Motor neuron (in vitro differentiated cells): ENCODE data around the gene SLC26A6. TPM values are rescaled to one million over a fixed set of nuclear protein-coding genes. Genes with fewer than 3 reads are reported as not detected.

Source experiments
- ATAC-seq, 8 experiments: fragments of 200-7000 bp; cut with Tn5 transposase; replicated peaks in 6 of 8; 2 replicates each; pipeline ENCODE4 v1.8.0; 2021; ENCODE audit warnings: mild to moderate bottlenecking in 8 of 8, moderate library complexity in 8 of 8
- H3K27ac ChIP-seq, 2 donors: fragments of 250-450 bp; sonication (Bioruptor Pico); 2 replicates each; pipeline ENCODE4 v1.9.0; 2021; ENCODE audit warnings: antibody characterized with exemption in 2 of 2, mild to moderate bottlenecking in 2 of 2, moderate library complexity in 1 of 2
- H3K4me1 ChIP-seq, 2 donors: fragments of 250-450 bp; sonication (Bioruptor Pico); replicated peaks in 1 of 2; 2 replicates each; pipeline ENCODE4 v1.6.1; 2021; ENCODE audit warnings: antibody characterized with exemption in 2 of 2, mild to moderate bottlenecking in 2 of 2, moderate library complexity in 1 of 2
- H3K4me3 ChIP-seq, 5 donors: fragments of 250-450 bp; sonication (Bioruptor Pico); 2 replicates each; pipeline ENCODE4 v1.9.0; 2021; ENCODE audit warnings: antibody characterized with exemption in 5 of 5, mild to moderate bottlenecking in 5 of 5, moderate library complexity in 4 of 5
- WGBS, 10 experiments: fragments of 450-650 bp; shearing (Covaris generic); methylation state at CpG; one replicate each; pipeline ENCODE4 v1.0.0; 2022; 5-methylcytosine and 5-hydroxymethylcytosine counted together
- in situ Hi-C, 9 experiments: fragments of 400-800 bp; cut with MboI; loops; one replicate each; pipeline ENCODE4 v1.15.0; 2021; ENCODE audit warnings: low sequenced_read_pairs in 9 of 9, low pct_unique_long_range_greater_than_20kb in 2 of 9; ENCODE audit not compliant: unreplicated experiment in 9 of 9
- total RNA-seq, 8 experiments: library from RNA; unstranded; fragments of 300-600 nt; gene quantifications; 2 replicates each; pipeline versions ENCODE4 v1.2.3 to v1.2.4, GENCODE V29; 2022

SLC26A6 gene
- total RNA-seq, 8 experiments from 2014 or later, result 7.1 to 27.0 (median 10.1) TPM

DNA sequence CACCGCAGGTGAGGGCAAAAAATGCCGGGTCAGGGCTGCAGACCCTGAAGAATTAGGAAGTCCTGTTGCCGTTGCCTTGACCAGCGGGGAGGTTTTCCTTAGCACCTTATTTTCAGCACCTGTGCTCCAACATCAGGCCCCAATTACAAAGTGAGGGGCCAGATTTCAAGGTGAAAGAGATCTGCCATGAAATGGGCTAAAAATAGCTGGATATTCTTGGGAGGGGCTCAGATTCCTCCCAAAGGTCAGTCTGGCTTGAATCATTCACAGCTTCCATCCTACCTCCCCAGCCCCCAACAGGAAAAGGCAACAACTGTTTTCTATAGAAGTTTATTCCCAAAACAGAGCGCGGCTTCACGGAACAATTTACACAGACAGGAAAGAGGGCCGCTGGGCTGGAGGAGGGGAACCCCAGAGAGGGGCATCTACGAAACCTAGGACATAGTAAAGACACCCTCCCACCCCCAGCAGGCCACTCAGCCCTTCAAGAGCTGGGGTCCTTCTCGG lies 941 bp upstream of the SLC26A6 start:
- Histone ChIP-seq H3K27ac (peak overlapping the region in 1 of 2 donors; percentile 43), H3K4me1 (peaks cover 10 to 15% of the 10 kb centered on the region in 2 donors), H3K4me3 (peak overlapping the region in 4 of 5 donors; percentile 55 to 89 (median 70))
- ATAC-seq, result no peak
- 0 to 63% (median 38%) methylated on average over 2 to 8 of the region's 10 CpGs; no CpG with 5 or more reads in 2 of the 10 experiments for WGBS, 10 experiments
- in situ Hi-C loops, result no loop called here

GRCh38 chr3:48634661-48635221 lies 520 bp downstream of the SLC26A6 start:
- 0 to 50% (median 13%) methylated on average over 2 to 4 of the region's 30 CpGs; no CpG with 5 or more reads in 7 of the 10 experiments for WGBS, 10 experiments
- Histone ChIP-seq H3K27ac (peak overlapping the region; percentile 22 to 65), H3K4me3 (peak overlapping the region; percentile 46 to 89 (median 56)), H3K4me1 (peaks cover 10 to 15% of the 10 kb centered on the region in 2 donors)
- peak; percentile 42 to 56 (median 52) for ATAC-seq
- in situ Hi-C loops, result no loop called here

- Histone ChIP-seq H3K4me1 (peaks cover 10 to 15% of the 10 kb centered on the region in 2 donors), H3K27ac (no peak overlapping the region), H3K4me3 (no peak overlapping the region)
- no peak for ATAC-seq
- no CpG with 5 or more reads among the region's 2 CpGs for WGBS, 10 experiments
- in situ Hi-C loops, result no loop called here
Observed at GRCh38 chr3:48633743-48634142, 1.5 kb downstream of the SLC26A6 start.

- no peak for ATAC-seq
- in situ Hi-C loops, result no loop called here
- Histone ChIP-seq H3K4me3 (no peak overlapping the region), H3K27ac (no peak overlapping the region), H3K4me1 (peaks cover 10 to 15% of the 10 kb centered on the region in 2 donors)
- 96 to 100% methylated on average over 4 to 5 of the region's 15 CpGs; no CpG with 5 or more reads in 8 of the 10 experiments for WGBS, 10 experiments
Observed at GRCh38 chr3:48633256-48633655, 2.0 kb downstream of the SLC26A6 start.

GRCh38 chr3:48631516-48632448 lies 3.5 kb downstream of the SLC26A6 start:
- Histone ChIP-seq H3K27ac (no peak overlapping the region), H3K4me3 (no peak overlapping the region), H3K4me1 (peaks cover 10 to 15% of the 10 kb centered on the region in 2 donors)
- WGBS, 10 experiments, result 95 to 100% methylated on average over 4 to 5 of the region's 22 CpGs; no CpG with 5 or more reads in 8 of the 10 experiments
- ATAC-seq, result no peak
- in situ Hi-C loops, result no loop called here

DNA sequence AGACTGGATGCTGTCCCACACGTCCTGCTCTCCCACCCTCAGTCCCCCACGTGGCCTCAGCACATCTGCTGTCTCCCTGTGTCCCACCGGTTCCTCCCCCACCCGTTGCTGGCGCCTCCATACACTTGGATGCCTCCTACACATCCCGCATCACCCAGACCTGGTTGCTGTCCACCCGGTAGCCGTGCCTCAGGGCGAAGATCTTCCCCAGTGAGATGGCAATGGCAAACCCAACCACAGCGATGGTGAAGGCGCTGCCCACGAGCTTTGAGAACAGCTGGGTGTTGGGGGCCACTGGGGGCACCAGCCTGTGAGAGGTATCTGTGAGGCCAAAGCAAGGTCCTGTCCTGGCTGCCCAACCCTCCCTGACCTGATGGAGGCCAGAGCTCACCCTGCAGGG lies 4.4 kb downstream of the SLC26A6 start:
- in situ Hi-C loops, result no loop called here
- peaks cover 5 to 7% of the 10 kb centered on the region in 2 donors for H3K4me1 ChIP-seq
- no peak overlapping the region for H3K4me3 ChIP-seq
- no peak for ATAC-seq
- H3K27ac ChIP-seq, result no peak overlapping the region
- 100% methylated on average over 1 to 4 of the region's 12 CpGs; no CpG with 5 or more reads in 7 of the 10 experiments for WGBS, 10 experiments

DNA sequence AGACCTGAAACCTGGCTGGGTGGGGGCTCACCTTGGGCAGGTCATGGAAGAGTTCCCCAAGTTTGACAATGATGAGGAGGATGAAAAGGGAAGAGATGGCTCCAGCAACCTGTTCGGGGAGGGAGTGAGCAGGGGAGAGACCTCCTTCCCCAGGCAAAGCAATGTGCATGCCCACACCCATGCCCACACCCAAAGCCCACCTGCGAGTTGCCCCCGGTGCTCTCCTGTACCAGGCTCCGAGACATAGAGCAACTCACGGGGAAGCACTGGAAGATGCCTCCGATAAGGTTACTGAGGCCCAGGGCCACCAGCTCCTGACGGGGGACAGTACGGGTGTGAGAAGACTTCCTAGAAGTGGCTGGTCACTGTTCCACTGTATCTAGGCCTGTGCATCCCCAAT lies 4.9 kb downstream of the SLC26A6 start:
- 80 to 100% (median 93%) methylated on average over 1 to 5 of the region's 8 CpGs; no CpG with 5 or more reads in 5 of the 10 experiments for WGBS, 10 experiments

DNA sequence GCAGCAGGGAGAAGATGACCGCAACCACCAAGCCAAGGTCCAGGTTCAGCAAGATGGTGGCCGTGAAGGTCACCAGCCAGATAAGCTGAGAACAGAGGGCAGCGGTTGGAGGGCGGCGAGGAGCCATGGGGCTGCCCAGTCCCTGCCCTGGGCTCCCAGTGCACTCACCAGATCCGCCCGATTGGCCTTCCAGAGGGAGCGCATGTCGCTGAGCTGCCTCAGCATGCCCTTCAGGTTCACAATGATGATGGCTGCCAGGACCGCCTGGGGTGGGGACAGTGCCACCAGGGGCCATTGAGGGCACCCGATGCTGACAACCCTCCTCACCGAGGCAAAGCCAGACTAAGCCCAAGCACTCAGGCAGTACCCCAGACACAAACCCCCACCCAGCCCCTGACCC lies 5.4 kb downstream of the SLC26A6 start:
- Histone ChIP-seq H3K4me1 (peaks cover 5% of the 10 kb centered on the region in 2 donors), H3K4me3 (no peak overlapping the region), H3K27ac (no peak overlapping the region)
- ATAC-seq, result no peak
- 85 to 100% (median 94%) methylated on average over 1 to 6 of the region's 12 CpGs; no CpG with 5 or more reads in 6 of the 10 experiments for WGBS, 10 experiments
- in situ Hi-C loops, result no loop called here

More for the DNA sequence above, 4.9 kb downstream of the SLC26A6 start:
- in situ Hi-C loops, result no loop called here
- Histone ChIP-seq H3K27ac (no peak overlapping the region), H3K4me3 (no peak overlapping the region), H3K4me1 (peaks cover 5% of the 10 kb centered on the region in 2 donors)
- no peak for ATAC-seq

DNA sequence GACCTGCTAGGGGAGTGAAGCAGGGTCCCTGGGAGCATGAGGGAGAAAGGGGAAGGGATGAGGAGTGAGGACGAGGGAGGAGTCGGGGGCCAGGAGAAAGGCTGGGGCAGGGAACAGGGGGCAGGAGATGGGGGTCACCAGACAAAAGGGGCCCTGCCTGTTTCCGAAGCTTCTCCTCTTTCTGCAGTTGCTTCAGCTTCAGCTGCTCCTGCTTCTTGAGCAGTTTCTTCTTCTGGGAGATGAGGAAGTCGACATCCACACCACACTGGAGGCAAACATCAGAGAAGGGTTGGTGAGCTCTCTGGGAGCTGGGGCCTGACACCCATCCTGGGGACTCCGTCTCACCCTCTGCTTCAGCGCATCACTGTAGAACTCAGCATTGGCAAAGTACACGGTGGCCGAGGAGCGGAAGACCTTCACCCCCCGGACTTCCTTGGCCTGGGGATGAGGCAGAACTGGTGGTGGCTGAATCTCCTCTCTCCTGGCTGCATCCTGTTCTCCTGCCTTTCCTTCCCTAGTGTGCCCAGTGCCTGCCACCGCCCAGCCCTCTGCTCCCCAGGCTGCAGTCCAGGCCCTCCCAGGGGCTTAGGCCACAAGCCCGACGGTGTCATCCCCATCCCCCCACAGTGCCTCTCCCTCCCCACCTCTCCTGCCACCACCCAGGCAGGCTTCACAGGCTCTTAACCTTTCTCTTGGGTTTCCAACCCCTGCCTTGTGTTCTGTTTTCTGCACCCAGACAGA lies 6.8 kb downstream of the SLC26A6 start:
- Histone ChIP-seq H3K27ac (no peak overlapping the region), H3K4me1 (no peaks in the 10 kb centered on the region), H3K4me3 (no peak overlapping the region)
- in situ Hi-C loops, result no loop called here
- no peak for ATAC-seq
- 94 to 100% (median 100%) methylated on average over 1 to 5 of the region's 13 CpGs; no CpG with 5 or more reads in 6 of the 10 experiments for WGBS, 10 experiments

DNA sequence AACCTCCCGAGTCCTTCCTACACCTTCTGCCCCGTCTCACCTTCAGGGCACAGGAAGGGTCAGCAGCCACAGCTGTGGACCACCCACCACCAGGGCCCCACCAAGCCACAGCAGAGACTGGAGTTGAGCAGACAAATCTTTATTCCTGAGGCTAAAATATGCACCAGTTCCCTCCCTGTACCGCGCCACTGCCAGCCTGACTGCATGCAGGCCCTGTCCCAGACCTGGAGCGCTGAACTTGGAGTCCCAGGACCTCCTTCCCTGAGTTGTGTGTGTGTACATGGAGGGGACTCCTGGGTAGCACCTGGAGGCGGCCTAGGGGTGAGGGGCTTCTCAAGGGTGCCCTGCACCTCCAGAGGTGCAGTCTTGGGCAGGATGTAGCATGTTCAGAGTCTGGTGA lies 9.7 kb downstream of the SLC26A6 start:
- in situ Hi-C loops, result no loop called here
- no peaks in the 10 kb centered on the region for H3K4me1 ChIP-seq
- H3K27ac ChIP-seq, result no peak overlapping the region
- H3K4me3 ChIP-seq, result no peak overlapping the region
- no peak for ATAC-seq
- 83 to 100% methylated on average over 2 to 3 of the region's 6 CpGs; no CpG with 5 or more reads in 8 of the 10 experiments for WGBS, 10 experiments

GRCh38 chr3:48624767-48625166 lies 10.5 kb downstream of the SLC26A6 start:
- no peak overlapping the region for H3K4me3 ChIP-seq
- H3K4me1 ChIP-seq, result no peaks in the 10 kb centered on the region
- in situ Hi-C loops, result no loop called here
- ATAC-seq, result no peak
- WGBS, 10 experiments, result 85 to 100% (median 89%) methylated on average over 1 to 6 of the region's 10 CpGs; no CpG with 5 or more reads in 3 of the 10 experiments
- no peak overlapping the region for H3K27ac ChIP-seq

- WGBS, 10 experiments, result 60 to 100% (median 92%) methylated on average over 1 to 3 of the region's 6 CpGs; no CpG with 5 or more reads in 2 of the 10 experiments
- peak in 1 of 8 experiments; percentile 36 for ATAC-seq
- in situ Hi-C loops, result no loop called here
- no peaks in the 10 kb centered on the region for H3K4me1 ChIP-seq
- no peak overlapping the region for H3K4me3 ChIP-seq
- H3K27ac ChIP-seq, result no peak overlapping the region
Observed at GRCh38 chr3:48623851-48624547, 11.3 kb downstream of the SLC26A6 start.
